Type B pancreatic cell (in vitro differentiated cells): Measurements from ENCODE around the gene SUPT3H. TPM values are rescaled to one million over a fixed set of nuclear protein-coding genes. Genes with fewer than 3 reads are reported as not detected.

Source experiments
- DNase-seq: peaks from one replicate; pipeline ENCODE4 v3.0.0; 2021; ENCODE audit warnings: mixed read lengths; ENCODE audit not compliant: unreplicated experiment; ENCODE audit errors: extremely low spot score
- H3K27ac Mint-ChIP-seq: 2 replicates; pipeline ENCODE4 v1.8.0; 2021; ENCODE audit warnings: mild to moderate bottlenecking, mixed read lengths
- H3K27me3 Mint-ChIP-seq: 2 replicates; pipeline ENCODE4 v1.8.0; 2021; ENCODE audit warnings: mixed read lengths
- H3K36me3 Mint-ChIP-seq: 2 replicates; pipeline ENCODE4 v1.8.0; 2021; ENCODE audit warnings: mixed read lengths
- H3K4me1 Mint-ChIP-seq: one replicate; pipeline ENCODE4 v1.8.0; 2021; ENCODE audit warnings: mixed read lengths; ENCODE audit not compliant: unreplicated experiment
- H3K4me3 Mint-ChIP-seq: 2 replicates; pipeline ENCODE4 v1.8.0; 2021; ENCODE audit warnings: mild to moderate bottlenecking, mixed read lengths
- H3K9me3 Mint-ChIP-seq: 2 replicates; pipeline ENCODE4 v1.8.0; 2021; ENCODE audit warnings: mixed read lengths
- CTCF ChIP-seq: fragments of 200-600 bp; sonication (generic); conservative IDR thresholded peaks from 2 replicates; pipeline ENCODE4 v1.5.0; 2021; ENCODE audit warnings: antibody characterized with exemption, mild to moderate bottlenecking
- total RNA-seq: library from RNA; stranded (reverse); gene quantifications from 2 replicates; pipeline ENCODE4 v1.2.1, GENCODE V29; 2021; ENCODE audit warnings: low replicate concordance

The SUPT3H gene
- total RNA-seq, 1 donor from 2014 or later, result 18.4 TPM

GRCh38 chr6:44788387-44788981 is 589.2 kb downstream of the SUPT3H start:
- Mint-ChIP-seq H3K9me3 (no peaks in the 10 kb centered on the region), H3K4me3 (no peak overlapping the region), H3K36me3 (no peaks in the 10 kb centered on the region), H3K27me3 (no peaks in the 10 kb centered on the region), H3K4me1 (no peaks in the 10 kb centered on the region), H3K27ac (no peak overlapping the region)
- no peak for TF ChIP-seq CTCF
- DNase-seq, result no peak

- no peaks in the 10 kb centered on the region for H3K9me3 Mint-ChIP-seq
- H3K27ac Mint-ChIP-seq, result no peak overlapping the region
- no peak for TF ChIP-seq CTCF
- H3K4me1 Mint-ChIP-seq, result no peaks in the 10 kb centered on the region
- H3K4me3 Mint-ChIP-seq, result no peak overlapping the region
- H3K36me3 Mint-ChIP-seq, result no peaks in the 10 kb centered on the region
- no peak for DNase-seq
- H3K27me3 Mint-ChIP-seq, result no peaks in the 10 kb centered on the region
Observed at GRCh38 chr6:44787254-44787834, 590.4 kb downstream of the SUPT3H start.

- no peak for TF ChIP-seq CTCF
- H3K4me1 Mint-ChIP-seq, result peaks cover 4% of the 10 kb centered on the region
- H3K4me3 Mint-ChIP-seq, result no peak overlapping the region
- H3K27ac Mint-ChIP-seq, result no peak overlapping the region
- H3K36me3 Mint-ChIP-seq, result no peaks in the 10 kb centered on the region
- H3K27me3 Mint-ChIP-seq, result no peaks in the 10 kb centered on the region
- no peak for DNase-seq
- H3K9me3 Mint-ChIP-seq, result no peaks in the 10 kb centered on the region
Observed at GRCh38 chr6:44785130-44785529, 592.6 kb downstream of the SUPT3H start.

- Mint-ChIP-seq H3K27me3 (peaks cover 4% of the 10 kb centered on the region), H3K27ac (no peak overlapping the region), H3K36me3 (no peaks in the 10 kb centered on the region), H3K4me1 (peaks cover 4% of the 10 kb centered on the region), H3K9me3 (no peaks in the 10 kb centered on the region), H3K4me3 (no peak overlapping the region)
- no peak for TF ChIP-seq CTCF
- DNase-seq, result no peak
Observed at GRCh38 chr6:44784195-44784594, 593.5 kb downstream of the SUPT3H start.

GRCh38 chr6:44782892-44783291 is 594.8 kb downstream of the SUPT3H start:
- no peak for DNase-seq
- Mint-ChIP-seq H3K27ac (no peak overlapping the region), H3K27me3 (peaks cover 4% of the 10 kb centered on the region), H3K4me3 (no peak overlapping the region), H3K4me1 (peaks cover 4% of the 10 kb centered on the region), H3K9me3 (no peaks in the 10 kb centered on the region), H3K36me3 (no peaks in the 10 kb centered on the region)
- TF ChIP-seq CTCF, result no peak
